ENCODE results near the gene BANF2.

DNA sequence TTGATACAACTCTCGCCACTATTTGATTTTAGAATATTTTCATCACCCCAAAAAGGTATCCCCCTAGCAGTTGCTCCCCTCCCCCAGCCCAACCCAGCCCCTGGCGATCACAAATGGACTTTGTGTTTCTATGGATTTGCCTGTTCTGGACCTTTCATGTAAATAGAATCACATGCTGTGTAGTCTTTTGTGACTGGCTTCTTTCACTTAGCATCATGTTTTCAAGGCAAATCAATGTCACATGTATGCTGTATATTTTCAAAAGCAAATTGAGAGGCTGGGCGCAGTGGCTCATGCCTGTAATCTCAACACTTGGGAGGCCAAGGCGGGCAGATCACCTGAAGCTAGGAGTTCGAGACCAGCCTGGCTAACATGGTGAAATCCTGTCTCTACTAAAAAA, 48.5 kb downstream of the BANF2 start:
- TF ChIP-seq, protein P1, sequence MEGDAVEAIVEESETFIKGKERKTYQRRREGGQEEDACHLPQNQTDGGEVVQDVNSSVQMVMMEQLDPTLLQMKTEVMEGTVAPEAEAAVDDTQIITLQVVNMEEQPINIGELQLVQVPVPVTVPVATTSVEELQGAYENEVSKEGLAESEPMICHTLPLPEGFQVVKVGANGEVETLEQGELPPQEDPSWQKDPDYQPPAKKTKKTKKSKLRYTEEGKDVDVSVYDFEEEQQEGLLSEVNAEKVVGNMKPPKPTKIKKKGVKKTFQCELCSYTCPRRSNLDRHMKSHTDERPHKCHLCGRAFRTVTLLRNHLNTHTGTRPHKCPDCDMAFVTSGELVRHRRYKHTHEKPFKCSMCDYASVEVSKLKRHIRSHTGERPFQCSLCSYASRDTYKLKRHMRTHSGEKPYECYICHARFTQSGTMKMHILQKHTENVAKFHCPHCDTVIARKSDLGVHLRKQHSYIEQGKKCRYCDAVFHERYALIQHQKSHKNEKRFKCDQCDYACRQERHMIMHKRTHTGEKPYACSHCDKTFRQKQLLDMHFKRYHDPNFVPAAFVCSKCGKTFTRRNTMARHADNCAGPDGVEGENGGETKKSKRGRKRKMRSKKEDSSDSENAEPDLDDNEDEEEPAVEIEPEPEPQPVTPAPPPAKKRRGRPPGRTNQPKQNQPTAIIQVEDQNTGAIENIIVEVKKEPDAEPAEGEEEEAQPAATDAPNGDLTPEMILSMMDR (IDR thresholded peaks at IDR 0.05), result no peak
- no peak for TF ChIP-seq TEAD4 (IDR thresholded peaks at IDR 0.05; ENCODE audit: borderline replicate concordance, insufficient read depth)
